GM21737 (cell line): ENCODE data around the gene CLTB.
A peak's percentile ranks its signal among the peaks of the same experiment; 100 is the strongest.

ENCODE experiments used
- ATAC-seq: cut with Tn5 transposase; IDR thresholded peaks from one replicate; pipeline ENCODE4 v1.9.1; 2021; ENCODE audit warnings: mild to moderate bottlenecking, moderate library complexity; ENCODE audit not compliant: unreplicated experiment

Gene CLTB

GRCh38 chr5:176383961-176384360, 32.4 kb downstream of the CLTB start:
- no peak for ATAC-seq

DNA sequence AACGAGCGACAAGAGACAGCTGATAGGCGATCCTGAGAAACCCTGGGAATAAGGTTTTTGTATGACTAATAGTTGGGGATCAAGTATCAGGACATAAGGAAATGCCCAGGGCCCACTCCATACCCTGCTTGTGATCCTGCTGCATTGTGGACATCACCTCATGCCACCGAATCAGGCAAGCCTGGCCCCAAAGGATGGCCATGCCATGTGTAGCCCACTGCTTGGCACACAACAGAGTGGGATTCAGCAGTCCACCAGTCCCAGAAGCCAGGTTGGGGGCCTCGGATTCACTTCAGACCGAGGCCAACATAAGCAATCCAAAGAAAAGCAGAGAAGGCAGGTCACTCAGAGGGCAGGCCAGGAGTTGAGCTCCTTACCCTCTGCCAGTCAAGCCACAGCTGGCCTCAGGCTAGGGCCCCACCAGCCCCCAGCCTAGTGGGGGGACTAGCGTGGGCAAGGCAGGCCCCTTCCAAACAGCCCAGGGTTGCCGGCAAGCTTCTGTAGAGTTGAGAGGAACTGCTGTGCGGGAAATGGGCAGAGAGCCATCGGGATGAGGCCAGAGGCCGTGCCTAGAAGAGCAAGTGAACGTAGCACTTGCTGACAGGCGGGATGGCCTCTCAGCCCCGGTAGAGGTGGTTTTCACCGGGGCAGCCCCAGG, 33.0 kb downstream of the CLTB start:
- no peak for ATAC-seq

DNA sequence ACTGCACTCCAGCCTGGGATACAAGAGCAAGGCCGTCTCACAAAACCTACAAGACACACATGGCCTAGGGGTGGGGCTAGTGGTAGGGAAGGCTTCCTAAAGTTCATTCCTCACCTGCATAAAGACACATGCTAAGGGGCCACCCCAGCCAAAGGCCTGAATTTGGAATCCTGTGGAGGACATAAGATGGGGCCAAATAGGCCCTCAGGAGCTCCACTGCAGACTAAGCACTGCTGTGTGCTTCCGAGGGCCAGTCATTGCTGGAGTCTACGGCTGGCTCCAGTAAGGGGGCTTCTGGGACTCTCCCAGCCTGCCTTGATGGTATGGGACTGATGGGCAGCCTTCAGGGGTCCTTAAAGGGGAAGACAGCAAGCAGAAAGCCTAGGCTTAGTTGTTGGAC, 33.6 kb downstream of the CLTB start:
- no peak for ATAC-seq

DNA sequence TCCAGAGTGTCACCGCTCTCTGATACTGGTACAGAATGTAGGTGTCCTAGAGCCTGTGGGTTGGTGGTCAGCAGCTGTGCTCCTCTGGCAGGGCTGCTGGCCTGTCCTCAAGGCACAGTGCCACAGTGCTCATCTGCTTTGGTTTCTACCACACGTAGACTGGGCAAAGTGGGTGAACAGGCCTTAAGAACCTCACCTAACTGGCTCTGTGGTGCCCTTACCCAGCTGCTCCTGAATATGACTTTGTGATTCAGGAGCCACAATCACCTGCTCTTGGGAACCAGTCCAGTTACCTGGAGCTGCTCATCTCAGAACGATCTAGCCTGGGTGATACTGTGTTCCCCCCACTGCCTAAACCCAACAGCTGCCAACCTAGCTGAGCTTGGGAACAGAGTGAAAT, 34.4 kb downstream of the CLTB start:
- no peak for ATAC-seq

- ATAC-seq: no peak
These were observed 34.9 kb downstream of the CLTB start for GRCh38 chr5:176381423-176381822.

GRCh38 chr5:176379881-176380280, 36.5 kb downstream of the CLTB start:
- no peak for ATAC-seq

DNA sequence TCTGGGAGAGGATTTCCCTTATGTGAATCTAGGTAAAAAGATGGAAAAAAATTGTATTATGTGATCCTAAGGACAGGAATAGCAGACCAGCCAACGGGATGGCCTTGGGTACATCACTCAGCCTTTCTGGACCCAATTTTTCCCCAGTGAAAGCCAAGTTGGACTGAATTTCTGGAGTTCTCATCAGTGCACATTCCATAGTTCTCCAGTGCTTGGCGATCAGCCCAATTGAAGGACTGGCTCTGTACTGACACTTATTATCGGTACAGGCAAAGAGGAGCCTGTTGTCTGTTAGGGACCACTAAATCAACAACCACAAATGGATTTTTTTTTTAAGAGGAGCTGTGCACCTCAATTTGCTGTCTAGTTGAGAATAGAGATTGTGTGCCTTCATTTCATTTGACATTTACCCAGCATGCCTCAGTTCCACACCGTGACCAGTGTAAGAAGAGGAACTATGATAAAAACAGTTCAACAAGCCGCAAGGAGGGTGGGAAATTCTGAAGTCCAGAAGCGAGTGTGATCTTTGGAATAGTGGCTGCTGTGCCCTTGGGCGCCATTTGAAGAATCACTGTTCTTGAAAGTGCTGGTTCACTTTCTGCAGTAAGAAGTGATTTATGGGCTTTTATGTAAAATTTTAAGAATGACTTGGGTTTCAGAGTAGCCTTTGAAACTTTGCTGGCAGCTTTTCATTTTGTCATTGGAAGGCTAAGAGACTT, 43.1 kb downstream of the CLTB start:
- no peak for ATAC-seq

GRCh38 chr5:176371621-176372539, 44.5 kb downstream of the CLTB start:
- no peak for ATAC-seq

DNA sequence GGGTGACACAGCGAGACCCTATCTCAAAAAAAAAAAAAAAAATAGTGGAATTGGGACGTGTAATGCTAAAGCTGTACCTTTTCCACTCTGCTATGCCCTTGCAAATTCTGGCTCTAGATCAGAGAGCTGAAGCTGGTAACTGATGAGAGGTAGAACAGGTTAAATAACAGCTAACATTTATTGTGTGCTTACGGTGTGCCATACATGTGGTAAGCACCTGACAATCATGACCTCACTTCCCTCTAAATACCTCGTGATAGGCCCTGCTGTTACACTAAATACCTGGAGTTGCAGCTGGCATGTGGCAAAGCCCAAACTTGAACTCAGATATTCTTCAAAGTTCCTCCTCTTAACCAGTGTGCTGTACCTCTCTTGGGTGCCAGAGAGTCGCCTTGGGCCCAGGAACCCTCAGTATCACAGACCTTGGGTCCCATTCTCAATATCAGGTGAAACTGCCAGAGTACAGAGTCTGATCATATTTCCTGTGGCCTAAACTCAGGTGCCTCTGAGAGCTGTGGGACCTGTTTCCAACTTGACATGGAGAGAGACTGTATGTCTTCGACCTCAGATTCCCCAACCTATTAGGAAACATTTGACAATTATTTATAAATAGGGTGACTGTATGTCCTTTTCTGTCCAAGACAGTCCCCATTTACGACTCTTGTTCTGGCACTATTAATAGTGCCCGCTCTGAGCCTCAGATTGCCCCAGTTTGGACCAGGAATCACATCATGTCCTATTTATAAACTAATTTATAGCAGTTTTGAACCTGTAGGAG, 46.2 kb downstream of the CLTB start:
- ATAC-seq: no peak

- no peak for ATAC-seq
These were observed 47.6 kb downstream of the CLTB start for GRCh38 chr5:176368726-176369125.

DNA sequence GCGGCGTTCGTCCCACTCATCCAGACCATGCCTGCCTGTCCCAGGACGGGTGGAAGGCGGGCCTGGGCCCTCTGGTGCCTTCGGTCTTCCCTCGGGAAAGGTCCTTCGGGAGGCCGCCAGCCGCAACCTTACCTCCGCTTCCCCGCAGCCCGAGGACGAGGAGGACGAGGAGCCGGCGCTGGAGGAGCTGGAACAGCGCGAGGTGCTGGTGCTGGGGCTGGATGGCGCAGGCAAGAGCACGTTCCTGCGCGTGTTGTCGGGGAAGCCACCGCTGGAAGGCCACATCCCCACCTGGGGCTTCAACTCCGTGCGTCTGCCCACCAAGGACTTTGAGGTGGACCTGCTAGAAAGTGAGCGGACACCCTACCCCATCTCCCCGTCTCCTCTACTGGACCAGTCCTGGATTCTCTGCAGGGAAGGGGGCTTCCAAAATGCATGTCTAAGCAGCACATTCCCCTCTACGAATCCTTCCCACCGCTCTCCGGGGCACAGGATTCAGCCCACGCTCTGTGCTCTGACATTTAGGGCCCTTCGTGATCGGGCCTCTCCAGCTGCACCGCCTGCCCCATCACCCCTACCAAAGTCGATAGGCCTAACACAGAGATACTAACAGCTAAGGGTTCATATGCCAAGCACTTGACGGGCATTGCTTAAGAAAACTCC, 50.0 kb downstream of the CLTB start:
- ATAC-seq: no peak

DNA sequence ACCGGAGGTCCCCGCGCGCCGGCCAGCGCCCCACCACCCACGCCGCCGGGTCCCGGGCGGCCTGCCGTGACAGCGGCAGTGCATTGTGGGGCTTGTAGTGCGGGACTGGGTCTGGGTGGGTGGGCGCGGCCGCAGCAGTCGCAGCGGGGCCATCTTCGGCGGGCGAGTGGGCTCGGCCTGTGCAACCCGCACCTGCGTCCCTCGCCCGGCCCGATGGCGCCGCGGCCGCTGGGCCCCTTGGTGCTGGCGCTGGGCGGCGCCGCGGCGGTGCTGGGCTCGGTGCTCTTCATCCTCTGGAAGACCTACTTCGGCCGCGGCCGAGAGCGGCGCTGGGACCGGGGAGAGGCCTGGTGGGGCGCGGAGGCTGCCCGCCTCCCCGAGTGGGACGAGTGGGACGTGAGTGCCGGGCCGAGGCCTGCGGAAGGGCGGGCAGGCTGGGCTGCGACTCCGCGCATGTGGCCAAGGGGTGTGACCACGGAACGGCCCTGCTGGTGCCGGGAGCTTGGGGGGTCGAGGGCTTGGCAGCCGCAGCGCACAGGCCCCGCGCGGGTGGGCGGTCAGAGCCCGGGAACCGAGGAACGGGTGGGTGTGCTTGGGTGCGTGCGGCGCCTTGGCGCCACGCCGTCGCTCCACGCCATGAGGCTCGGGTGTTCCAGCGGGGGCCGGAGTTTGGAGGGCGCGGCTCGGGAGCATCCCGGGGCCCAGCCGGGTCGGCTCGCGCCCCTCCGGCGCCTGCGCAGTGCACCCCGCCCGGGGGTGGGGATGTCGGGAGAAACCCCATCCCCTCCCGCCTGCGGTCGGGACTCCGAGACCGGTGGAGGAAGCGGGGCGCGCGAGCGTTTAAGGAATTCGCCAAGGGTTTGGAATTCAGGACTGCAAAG, 50.7 kb downstream of the CLTB start, which contains the start of gene ARL10:
Gene ARL10 (plus strand): TSS at position 137 of the 881 bp plus-strand sequence. CDS start 77 bp downstream, at position 214.
- ATAC-seq: no peak

- no peak for ATAC-seq
These were observed 51.5 kb downstream of the CLTB start for GRCh38 chr5:176364765-176365350.

DNA sequence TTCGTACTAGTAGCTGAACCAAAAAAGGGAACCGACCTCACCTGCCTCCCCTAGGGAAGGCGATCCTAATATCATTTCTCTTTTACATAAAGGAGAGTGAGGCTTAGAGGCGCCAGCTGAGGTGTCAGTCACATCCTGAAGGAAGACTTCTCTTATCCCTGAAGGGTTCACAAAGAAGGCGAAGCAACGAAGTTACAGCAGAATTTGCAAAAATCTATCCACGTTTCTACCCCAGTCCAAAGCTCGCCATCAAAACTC, 54.2 kb downstream of the CLTB start:
- no peak for ATAC-seq

DNA sequence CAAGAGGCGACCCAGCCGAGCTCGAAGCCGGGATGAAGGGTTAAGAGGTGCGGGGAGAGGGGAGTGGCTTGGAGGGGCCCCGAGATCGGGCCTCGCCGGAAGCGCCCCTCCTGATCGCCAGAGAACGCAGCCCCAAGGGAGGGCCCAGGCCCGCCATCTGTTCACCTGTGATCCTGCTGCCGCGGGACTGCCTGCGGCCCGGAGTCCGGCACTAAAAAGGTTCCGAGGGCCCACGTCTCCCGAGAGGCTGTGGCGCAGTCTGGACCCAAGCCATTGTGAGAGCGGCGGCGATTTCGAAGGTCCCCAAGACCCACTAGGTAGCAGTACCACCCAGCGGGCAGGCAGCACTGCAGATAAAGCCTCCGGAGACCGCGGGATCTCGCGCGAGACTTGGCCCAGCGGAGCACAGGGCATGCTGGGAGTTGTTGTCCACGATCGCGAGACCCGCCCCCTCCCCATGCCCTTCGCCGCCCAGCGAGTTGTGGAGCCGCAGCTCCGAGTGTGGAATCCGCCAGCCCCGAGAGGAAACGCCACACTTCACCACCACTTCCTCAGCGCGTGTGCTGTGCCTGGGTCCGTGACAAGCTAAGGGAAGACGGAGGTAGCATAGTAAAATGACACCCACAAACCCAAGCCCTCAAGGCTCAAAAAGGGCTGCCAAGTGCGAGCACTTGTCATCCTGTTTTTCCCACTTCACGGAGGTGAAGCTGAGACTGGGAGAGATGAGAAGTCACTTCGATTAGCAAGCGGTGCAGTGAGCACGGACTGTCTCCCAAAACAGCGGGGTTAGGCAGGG, 54.7 kb downstream of the CLTB start, which contains the start of gene KIAA1191:
Gene KIAA1191 (minus strand): TSS at position 328 of the 796 bp plus-strand sequence. CDS start 2,256 bp downstream, outside the sequence.
- peak; percentile 83 for ATAC-seq

GRCh38 chr5:176360894-176361436, 55.4 kb downstream of the CLTB start:
- ATAC-seq: peak; percentile 7

GRCh38 chr5:176359658-176360057, 56.7 kb downstream of the CLTB start:
- ATAC-seq: no peak

DNA sequence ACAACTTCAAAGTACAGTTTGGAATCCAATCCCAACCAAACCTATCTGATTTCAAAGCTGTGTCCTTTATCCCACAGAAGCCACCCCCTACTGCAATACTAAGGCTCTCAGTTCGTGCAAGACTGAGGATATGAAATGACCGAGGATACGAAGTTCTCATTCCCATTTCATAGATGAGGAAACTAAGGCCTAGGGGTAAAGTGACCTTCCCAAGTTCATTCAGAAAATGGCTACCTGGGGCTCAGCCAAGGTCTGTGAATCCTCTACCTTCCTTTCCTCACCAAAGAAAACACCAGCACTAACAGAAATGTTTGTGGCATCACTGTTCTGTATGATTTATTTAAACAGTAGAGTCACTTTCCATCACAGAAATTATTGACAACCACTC, 60.2 kb downstream of the CLTB start:
- no peak for ATAC-seq
